GM15510 (cell line): ENCODE data around the gene ETS2.

Source experiments
- POLR2A ChIP-seq: IDR thresholded peaks from 3 replicates; pipeline ENCODE4 v1.6.1; 2011; ENCODE audit warnings: borderline replicate concordance; ENCODE audit not compliant: insufficient read length; ENCODE audit errors: extremely low read depth

Gene ETS2

GRCh38 chr21:38790961-38791360, 14.8 kb upstream of the ETS2 start:
- TF ChIP-seq POLR2A: no peak

GRCh38 chr21:38792676-38793459, 12.9 kb upstream of the ETS2 start:
- TF ChIP-seq POLR2A: no peak

DNA sequence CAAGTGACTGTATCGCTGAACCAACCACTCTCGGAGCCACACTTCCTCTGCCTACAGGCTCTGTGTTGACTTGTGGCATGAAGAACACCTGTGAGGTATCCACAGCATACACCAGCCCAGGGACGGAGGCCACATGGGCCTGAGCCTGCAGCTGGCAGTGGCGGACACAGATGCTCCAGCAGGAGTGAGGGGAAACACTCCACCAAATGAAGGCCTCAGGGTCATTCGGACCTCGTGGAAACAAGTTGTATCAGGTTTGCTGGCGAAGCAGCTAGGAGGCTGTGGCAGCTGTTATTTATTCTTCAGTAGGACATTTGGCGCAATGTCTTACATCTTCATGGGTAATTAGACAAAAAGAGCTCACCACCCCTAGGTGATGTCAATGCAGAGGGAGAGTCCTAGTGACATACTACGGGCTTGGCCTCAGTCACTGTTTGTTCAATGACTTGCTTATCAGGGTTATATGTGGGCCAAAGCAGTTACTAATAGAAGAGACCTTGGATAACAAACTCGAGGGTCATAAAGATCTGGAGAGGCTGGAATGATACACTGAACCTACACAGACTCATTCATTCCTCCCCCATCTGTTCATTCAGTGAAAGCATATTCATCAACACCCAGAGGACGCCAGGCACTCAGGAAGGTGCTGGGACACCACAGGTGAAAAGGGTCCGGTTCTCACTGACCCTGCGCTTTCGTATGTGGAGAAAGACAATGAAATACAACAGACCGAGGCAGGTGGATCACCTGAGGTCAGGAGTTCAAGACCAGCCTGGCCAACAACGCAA, 11.6 kb upstream of the ETS2 start:
- TF ChIP-seq POLR2A: no peak

- TF ChIP-seq POLR2A: no peak
Observed at GRCh38 chr21:38794978-38795377, 10.8 kb upstream of the ETS2 start.

- no peak for TF ChIP-seq POLR2A
Observed at GRCh38 chr21:38795475-38795874, 10.3 kb upstream of the ETS2 start.

GRCh38 chr21:38796424-38796823, 9.3 kb upstream of the ETS2 start:
- no peak for TF ChIP-seq POLR2A

DNA sequence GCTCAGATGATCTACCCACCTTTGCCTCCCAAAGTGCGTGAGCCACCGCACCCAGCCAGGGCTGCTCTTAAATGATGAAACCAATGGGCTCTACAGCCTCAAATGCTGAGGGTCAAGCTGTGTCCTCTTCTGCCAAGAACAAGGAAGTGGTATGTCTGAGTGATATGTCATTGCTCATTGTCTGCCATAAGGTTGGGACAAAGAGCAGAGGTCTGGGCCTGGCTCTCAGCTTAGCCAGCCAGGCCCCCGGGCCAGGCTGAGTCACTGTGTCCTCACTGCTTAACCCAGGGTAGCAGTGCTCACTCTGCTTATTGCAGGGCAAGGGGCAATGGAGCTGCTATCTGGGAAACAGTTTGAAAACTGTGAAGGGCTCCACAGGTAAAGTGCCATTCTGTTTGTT, 8.3 kb upstream of the ETS2 start:
- TF ChIP-seq POLR2A: no peak

- no peak for TF ChIP-seq POLR2A
Observed at GRCh38 chr21:38798081-38798480, 7.6 kb upstream of the ETS2 start.

DNA sequence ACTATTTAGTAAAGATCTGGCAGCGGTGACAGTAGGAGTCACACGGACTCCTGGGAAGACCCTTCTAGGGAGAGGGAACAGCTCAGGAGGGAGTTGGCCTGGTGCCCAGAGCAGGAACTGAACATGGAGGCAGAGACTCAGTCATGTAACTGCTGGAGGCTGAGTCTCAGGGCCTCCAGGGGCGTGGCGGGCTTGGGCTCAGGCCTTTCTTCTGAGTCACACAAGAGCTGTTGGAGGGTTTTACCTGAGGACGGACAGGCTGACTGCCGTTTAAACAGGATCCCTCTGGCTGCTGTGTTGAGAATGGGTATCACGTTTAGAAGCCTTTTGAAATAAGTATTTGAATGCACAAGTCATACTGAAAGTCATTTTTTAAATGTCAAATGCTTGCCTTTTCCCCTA, 7.2 kb upstream of the ETS2 start:
- no peak for TF ChIP-seq POLR2A

GRCh38 chr21:38800046-38800758, 5.5 kb upstream of the ETS2 start:
- no peak for TF ChIP-seq POLR2A

DNA sequence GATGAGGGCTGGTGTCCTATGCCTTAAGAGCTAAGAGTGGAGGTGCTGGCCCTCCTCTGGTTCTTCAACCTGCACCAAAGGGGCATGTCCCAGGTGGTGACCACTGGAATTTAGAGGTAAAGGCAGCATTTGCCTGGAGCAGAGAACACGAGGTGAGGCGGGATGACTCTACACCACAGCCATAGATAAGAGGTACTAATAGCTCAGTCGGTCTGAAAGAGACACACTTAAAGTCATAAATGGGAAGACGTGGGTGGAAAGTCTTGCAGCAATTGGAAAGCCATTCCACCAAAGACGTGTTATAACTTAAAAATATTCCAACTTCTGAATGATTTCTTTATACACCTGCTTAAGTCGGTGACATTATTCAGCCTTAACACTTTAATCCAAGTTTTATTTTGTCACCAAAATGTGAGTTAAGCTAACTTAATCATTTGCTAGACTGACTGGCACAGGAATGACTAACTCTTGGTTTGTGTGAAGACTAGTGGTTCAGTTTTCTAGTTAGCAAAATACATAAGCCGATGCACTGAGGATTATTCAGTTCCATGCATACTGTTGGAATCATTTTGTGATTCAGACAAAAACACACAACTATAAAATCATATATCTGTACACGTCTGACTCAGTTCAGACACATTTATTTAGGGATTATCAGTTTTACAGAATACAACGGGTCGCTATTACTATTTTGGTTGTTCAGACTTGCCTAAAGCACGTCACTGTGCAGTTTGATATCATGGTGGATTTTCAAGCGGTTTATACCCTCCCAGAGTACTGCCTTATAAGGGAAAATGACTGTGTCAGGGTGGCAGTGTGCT, 4.6 kb upstream of the ETS2 start:
- no peak for TF ChIP-seq POLR2A

DNA sequence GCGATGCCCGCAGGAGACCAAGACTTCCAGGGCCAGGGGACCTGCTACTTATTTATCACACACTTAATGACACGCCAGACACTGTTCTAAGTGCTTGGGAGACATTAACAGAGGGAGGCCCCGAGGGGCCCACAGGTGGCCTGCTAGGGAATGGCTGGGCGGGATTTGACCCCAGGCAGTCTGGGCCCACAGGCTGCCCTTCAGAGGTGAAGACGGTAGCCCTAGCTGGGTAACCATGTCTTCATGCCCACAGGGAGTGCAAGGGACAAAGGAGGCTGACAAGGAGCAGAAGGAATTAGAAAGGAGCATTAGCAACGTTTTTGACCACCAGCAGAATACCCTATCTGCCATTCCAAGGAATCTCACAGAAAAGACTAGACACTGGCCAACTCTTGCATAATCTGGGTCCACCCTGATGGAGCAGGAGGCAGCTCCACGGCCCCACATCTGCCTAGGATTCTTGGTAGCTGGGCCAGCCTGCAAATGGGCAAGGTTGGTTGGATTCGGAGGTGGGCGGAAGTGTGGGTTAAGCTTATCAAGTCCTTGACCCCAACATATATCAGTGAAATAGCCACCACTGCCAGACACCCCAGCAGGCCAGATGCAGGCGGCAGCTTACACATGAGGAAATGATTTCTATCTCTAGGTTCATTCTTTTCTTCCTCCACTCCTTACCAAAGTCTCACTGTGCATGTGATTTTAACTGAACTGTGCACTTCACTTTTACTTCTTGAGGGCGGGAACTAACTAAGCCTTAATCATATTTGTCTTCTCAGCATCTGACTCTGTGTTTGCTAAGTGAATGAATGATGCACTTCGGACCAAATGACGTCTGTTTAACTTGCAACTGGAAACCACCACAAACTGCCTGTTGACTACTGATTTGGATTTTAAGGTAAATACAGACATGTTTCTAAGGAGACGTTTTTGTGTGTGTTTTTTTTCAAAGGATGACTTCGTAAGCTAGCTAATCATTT, 3.4 kb upstream of the ETS2 start:
- no peak for TF ChIP-seq POLR2A

- TF ChIP-seq POLR2A: no peak
Observed at GRCh38 chr21:38803075-38803660, 2.6 kb upstream of the ETS2 start.
